GM12878 (cell line): ENCODE results near the gene DHDH. TPM values are rescaled to one million over a fixed set of nuclear protein-coding genes. Genes with fewer than 3 reads are reported as not detected.

ENCODE experiments used
- ATAC-seq: fragments of 200-7000 bp; cut with Tn5 transposase; 3 replicates; pipeline ENCODE4 v1.9.1; 2020; ENCODE audit warnings: mild to moderate bottlenecking, moderate library complexity
- BruUV-seq: library from RNA; stranded (reverse); fragments of 400-500 nt; replicated peaks from 2 replicates; lab custom pipeline; 2021; lab: Mats Ljungman, UMichigan
- CTCF ChIA-PET: fragments of 300-600 bp; sonication (Branson Sonifier 250); formaldehyde crosslinking; extraction: SDS; loops from one replicate; lab custom pipeline; 2021; ENCODE audit warnings: inconsistent platforms; lab: Yijun Ruan, JAX
- POLR2A ChIA-PET: fragments of 350-600 bp; formaldehyde crosslinking; extraction: SDS; loops from one replicate; lab custom pipeline; 2021; ENCODE audit warnings: inconsistent platforms; lab: Charles Lee
- RAD21 ChIA-PET: fragments of 300-600 bp; sonication (Branson Sonifier 250); formaldehyde crosslinking; loops from one replicate; lab custom pipeline; 2023; ENCODE audit warnings: antibody characterized with exemption; ENCODE audit not compliant: unreplicated experiment; lab: Charles Lee
- SMC1A ChIA-PET: fragments of 300-600 bp; sonication (Branson Sonifier 250); formaldehyde crosslinking; loops from one replicate; lab custom pipeline; 2023; ENCODE audit not compliant: unreplicated experiment, uncharacterized antibody; lab: Charles Lee
- DNase-seq: peaks from one replicate; pipeline ENCODE4 v3.0.0-alpha.2; 2011; ENCODE audit warnings: low read depth, low spot score
- FAIRE-seq: peaks from 3 replicates; lab custom pipeline; 2011; peaks lifted over from hg19 to GRCh38; lab: Jason Lieb, UNC
- H2AFZ ChIP-seq: 2 replicates; pipeline ENCODE4 v1.6.0; 2011; ENCODE audit warnings: low read depth, low read length, control low read depth; ENCODE audit not compliant: control insufficient read depth
- H3K27ac ChIP-seq: 2 replicates; pipeline ENCODE4 v1.5.1; 2011; ENCODE audit warnings: control low read depth; ENCODE audit not compliant: control insufficient read depth, insufficient read depth
- H3K27me3 ChIP-seq, 2 experiments: replicated peaks in 1 of 2; 2 replicates each; pipeline versions ENCODE4 v1.6.0 to v1.6.1; 2011; ENCODE audit warnings: low read length in 1 of 2; ENCODE audit not compliant: control insufficient read depth in 2 of 2, insufficient read depth in 2 of 2
- H3K36me3 ChIP-seq, 2 experiments: 2 replicates each; pipeline ENCODE4 v1.5.1; 2011; ENCODE audit warnings: low read length in 1 of 2; ENCODE audit not compliant: control insufficient read depth in 2 of 2, insufficient read depth in 2 of 2
- H3K4me1 ChIP-seq: 2 replicates; pipeline ENCODE4 v1.6.1; 2011; ENCODE audit warnings: mild to moderate bottlenecking, low read length, moderate library complexity, mixed read lengths; ENCODE audit not compliant: control insufficient read depth, insufficient read depth
- H3K4me2 ChIP-seq: 2 replicates; pipeline ENCODE4 v1.6.0; 2011; ENCODE audit warnings: control low read depth; ENCODE audit not compliant: control insufficient read depth, insufficient read depth
- H3K4me3 ChIP-seq: fragments of 200-600 bp; sonication (generic); 2 replicates; pipeline ENCODE4 v1.5.1; 2016
- H3K79me2 ChIP-seq: 2 replicates; pipeline ENCODE4 v1.6.0; 2011; ENCODE audit warnings: low read length; ENCODE audit not compliant: control insufficient read depth, insufficient read depth
- H3K9ac ChIP-seq: 2 replicates; pipeline ENCODE4 v1.8.0; 2011; ENCODE audit warnings: low read length, control low read depth, mixed read lengths; ENCODE audit not compliant: control insufficient read depth, insufficient read depth
- H3K9me3 ChIP-seq: replicated peaks from 3 replicates; pipeline ENCODE4 v1.5.1; 2011; ENCODE audit warnings: mild to moderate bottlenecking, low read length; ENCODE audit not compliant: control insufficient read depth, insufficient read depth
- H4K20me1 ChIP-seq: 2 replicates; pipeline ENCODE4 v1.6.0; 2011; ENCODE audit not compliant: control insufficient read depth, insufficient read depth
- GABPA ChIP-seq: IDR thresholded peaks from 2 replicates; pipeline ENCODE4 v1.6.1; 2014; ENCODE audit warnings: antibody characterized with exemption, low read depth, mild to moderate bottlenecking, inconsistent platforms
- KDM1A ChIP-seq: fragments of 200-600 bp; sonication (generic); IDR thresholded peaks from 2 replicates; pipeline ENCODE4 v1.6.1; 2016; ENCODE audit warnings: borderline replicate concordance
- NRF1 ChIP-seq: conservative IDR thresholded peaks from 2 replicates; pipeline ENCODE4 v1.6.1; 2011; ENCODE audit warnings: mild to moderate bottlenecking, low read depth, low read length, improper control_type of control experiment
- REST ChIP-seq: IDR thresholded peaks from 2 replicates; pipeline ENCODE4 v1.6.1; 2012; ENCODE audit warnings: mild to moderate bottlenecking, low read depth, low read length
- ZNF207 ChIP-seq: fragments of 450-650 bp; IDR thresholded peaks from 2 replicates; pipeline ENCODE4 v1.6.1; 2014; ENCODE audit warnings: antibody characterized with exemption, mild to moderate bottlenecking, borderline replicate concordance
- WGBS: methylation state at CpG from one replicate; pipeline ENCODE4 v1.1.6; 2016; ENCODE audit warnings: low lambda C conversion rate; ENCODE audit not compliant: insufficient replicate concordance, insufficient coverage; ENCODE audit errors: missing lambda C conversion rate; 5-methylcytosine and 5-hydroxymethylcytosine counted together
- in situ Hi-C: fragments of 300-500 bp; cut with MboI; formaldehyde crosslinking; loops from 9 replicates; pipeline ENCODE4 v1.14.3; 2018; ENCODE audit warnings: mixed read lengths
- intact Hi-C: fragments of 100-400 bp; cut with micrococcal nuclease; formaldehyde crosslinking; loops from one replicate; pipeline ENCODE4 v1.14.2; 2022; ENCODE audit not compliant: unreplicated experiment
- polyA plus RNA-seq, 11 experiments: library from polyadenylated mRNA; depleted of rRNA in 4 of 11; unstranded in 6 of 11; stranded (reverse) in 5 of 11; fragments of >200 nt; fragmentation: Nextera tagmentation in 4 of 11; fragmentation: Illumina TruSeq in 1 of 11; extraction: Ambion mirVana in 4 of 11; extraction: Trizol in 1 of 11; gene quantifications; 1 replicate in 1 of 11; 2 replicates in 10 of 11; pipeline versions ENCODE4 v1.2.1 to v1.2.3, GENCODE V29; 2011 to 2016; ENCODE audit warnings: inconsistent platforms in 2 of 11, missing spikeins in 2 of 11, low read depth in 1 of 11
- total RNA-seq, 4 experiments: library from RNA; depleted of rRNA in 3 of 4; stranded (reverse); fragments of >200 nt in 3 of 4; fragmentation: Illumina TruSeq in 1 of 4; extraction: Trizol in 1 of 4; gene quantifications; 2 replicates each; pipeline versions ENCODE4 v1.2.1 to v1.2.3, GENCODE V29; 2013 to 2021

DHDH gene
- total and polyA plus RNA-seq, 10 of the 15 experiments (the other 5 are each of a cell fraction or from before 2014, with no cell fraction given): 0.13 to 0.21 (median 0.15) TPM; not detected in 7

- TF ChIP-seq REST: no peak
- TF ChIP-seq ZNF207: no peak
- TF ChIP-seq KDM1A: no peak
- TF ChIP-seq NRF1: no peak
Measured at GRCh38 chr19:48890551-48890950, 42.9 kb upstream of the DHDH start (continued).

- Histone ChIP-seq H3K4me2 (peak overlapping the region; percentile 31), H3K4me1 (peaks cover 10% of the 10 kb centered on the region), H3K36me3 (no peaks in the 10 kb centered on the region), H3K27ac (peak overlapping the region; percentile 33; the same call in 1 of the 2 replicates), H4K20me1 (no peaks in the 10 kb centered on the region), H3K9ac (no peak overlapping the region), H3K4me3 (peak overlapping the region; percentile 56; the same call in 1 of the 2 replicates), H3K27me3 (no peaks in the 10 kb centered on the region), H2AFZ (no peak overlapping the region), H3K79me2 (peaks cover 1% of the 10 kb centered on the region), H3K9me3 (no peaks in the 10 kb centered on the region)
- BruUV-seq: TSS peak; percentile 62
- POLR2A ChIA-PET: interaction anchor here (0.6 to 2.6 kb wide), 8 partner anchors 9 to 567 kb away, joined by 3 to 22 read pairs (median 4); partner anchors contain the start of gene PPP1R15A
- SMC1A ChIA-PET: interaction anchor here (1.7 to 2.5 kb wide), 2 partner anchors 10 to 58 kb away, joined by 3 to 10 read pairs; no protein-coding TSS in a partner anchor
- intact Hi-C loops (no loop called here), in situ Hi-C loops (no loop called here)
- no peak for TF ChIP-seq GABPA
- no peak for FAIRE-seq
- no peak for ATAC-seq
- CTCF ChIA-PET: interaction anchor here (1.3 to 1.4 kb wide), 2 partner anchors 9 to 53 kb away, joined by 5 to 6 read pairs; no protein-coding TSS in a partner anchor
- DNase-seq: no peak
- RAD21 ChIA-PET: interaction anchor here (1.0 to 2.0 kb wide), 2 partner anchors 21 to 67 kb away, joined by 5 to 10 read pairs; no protein-coding TSS in a partner anchor
- 67% methylated on average over 21 of the region's 21 CpGs for WGBS
Measured at GRCh38 chr19:48895226-48895625, 38.3 kb upstream of the DHDH start.
